Ishikawa (cell line): ENCODE results near the gene HTT.

Source experiments
- CEBPB ChIP-seq: IDR thresholded peaks from 2 replicates; pipeline ENCODE4 v1.6.1; 2012
- CREB1 ChIP-seq: IDR thresholded peaks from 2 replicates; pipeline ENCODE4 v1.6.1; 2012; ENCODE audit warnings: low read depth
- EGR1 ChIP-seq: IDR thresholded peaks from 2 replicates; pipeline ENCODE4 v1.6.1; 2012
- EP300 ChIP-seq: IDR thresholded peaks from 2 replicates; pipeline ENCODE4 v1.6.1; 2012; ENCODE audit warnings: borderline replicate concordance
- FOXM1 ChIP-seq: IDR thresholded peaks from 2 replicates; pipeline ENCODE4 v1.6.1; 2012; ENCODE audit warnings: low read depth, borderline replicate concordance
- MAX ChIP-seq: IDR thresholded peaks from 2 replicates; pipeline ENCODE4 v1.6.1; 2012
- NFIC ChIP-seq: IDR thresholded peaks from 2 replicates; pipeline ENCODE4 v1.6.1; 2012
- RAD21 ChIP-seq: IDR thresholded peaks from 2 replicates; pipeline ENCODE4 v1.6.1; 2012; ENCODE audit warnings: low read depth
- REST ChIP-seq: IDR thresholded peaks from 2 replicates; pipeline ENCODE4 v1.6.1; 2012; ENCODE audit warnings: low read depth, mild to moderate bottlenecking
- TAF1 ChIP-seq: IDR thresholded peaks from 2 replicates; pipeline ENCODE4 v1.6.1; 2012; ENCODE audit warnings: low read depth, mild to moderate bottlenecking
- TCF12 ChIP-seq: IDR thresholded peaks from 2 replicates; pipeline ENCODE4 v1.6.1; 2012; ENCODE audit warnings: low read depth
- TEAD4 ChIP-seq: IDR thresholded peaks from 2 replicates; pipeline ENCODE4 v1.6.1; 2012
- USF1 ChIP-seq: IDR thresholded peaks from 2 replicates; pipeline ENCODE4 v1.6.1; 2012
- YY1 ChIP-seq: IDR thresholded peaks from 2 replicates; pipeline ENCODE4 v1.6.1; 2012; ENCODE audit warnings: low read depth
- ZBTB7A ChIP-seq: IDR thresholded peaks from 2 replicates; pipeline ENCODE4 v1.6.1; 2012; ENCODE audit warnings: low read depth

The HTT gene

GRCh38 chr4:3123181-3123671 is 48.7 kb downstream of the HTT start:
- TF ChIP-seq EGR1: no peak
- no peak for TF ChIP-seq MAX
- no peak for TF ChIP-seq ZBTB7A
- TF ChIP-seq USF1: no peak
- TF ChIP-seq YY1: no peak
- no peak for TF ChIP-seq EP300
- no peak for TF ChIP-seq CREB1
- no peak for TF ChIP-seq NFIC
- no peak for TF ChIP-seq TCF12
- TF ChIP-seq REST: no peak

GRCh38 chr4:3124070-3124767 is 49.7 kb downstream of the HTT start:
- TF ChIP-seq MAX: no peak
- TF ChIP-seq CEBPB: no peak
- TF ChIP-seq TAF1: no peak
- TF ChIP-seq USF1: no peak
- TF ChIP-seq FOXM1: no peak
- TF ChIP-seq NFIC: no peak

- TF ChIP-seq CREB1 (no peak), TEAD4 (no peak), TAF1 (no peak), EGR1 (no peak), RAD21 (no peak), MAX (no peak), EP300 (no peak), USF1 (no peak), YY1 (no peak), ZBTB7A (no peak), TCF12 (no peak)
Observed at GRCh38 chr4:3127112-3127511, 52.6 kb downstream of the HTT start.

GRCh38 chr4:3128058-3128457 is 53.6 kb downstream of the HTT start:
- TF ChIP-seq TEAD4: no peak

GRCh38 chr4:3128976-3129375 is 54.5 kb downstream of the HTT start:
- TF ChIP-seq TEAD4 (no peak), FOXM1 (no peak), ZBTB7A (no peak), CEBPB (no peak), EP300 (no peak), REST (no peak), RAD21 (no peak), TAF1 (no peak), EGR1 (no peak), YY1 (no peak)

GRCh38 chr4:3130201-3130600 is 55.7 kb downstream of the HTT start:
- TF ChIP-seq MAX (no peak), REST (no peak), TAF1 (no peak), USF1 (no peak), FOXM1 (no peak), YY1 (no peak)
